ENCODE measurements around the gene KIF6. TPM values are rescaled to one million over a fixed set of nuclear protein-coding genes. Genes with fewer than 3 reads are reported as not detected.

The KIF6 gene
- total and polyA plus RNA-seq, 8 donors, result 0.19 to 1.0 (median 0.44) TPM

DNA sequence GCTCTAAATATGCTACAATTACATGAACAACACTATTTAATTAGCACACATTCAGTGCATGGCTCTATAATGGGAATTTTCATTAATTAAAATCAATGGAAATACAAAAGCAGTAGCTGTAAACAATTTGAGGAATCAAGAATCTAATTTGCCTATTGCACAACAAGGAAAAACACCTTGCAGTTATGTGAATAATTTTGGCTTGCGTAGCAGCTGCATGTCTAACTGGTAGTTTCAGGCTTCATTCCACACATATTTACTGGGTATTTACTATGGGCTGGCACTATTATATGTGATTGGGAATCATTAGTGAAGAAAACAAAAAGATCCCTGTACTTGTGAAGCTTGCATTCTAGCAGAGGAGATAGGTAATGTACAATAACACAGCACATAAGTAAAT lies 26.4 kb downstream of the KIF6 start:
- DNase-seq (no peak), FAIRE-seq (no peak), ATAC-seq (peak in 2 of 4 donors; percentile 56 to 72)
- H3K27me3 ChIP-seq, result no peaks in the 10 kb centered on the region
- no peaks in the 10 kb centered on the region for H3K9me3 ChIP-seq
- intact Hi-C loops (cut with DNase I), result no loop called here
- no peaks in the 10 kb centered on the region for H3K4me1 ChIP-seq
- no peak overlapping the region for H3K4me3 ChIP-seq
- H3K27ac ChIP-seq, result peak overlapping the region in 1 of 4 donors; percentile 14
- WGBS, 2 donors, result 60 to 78% methylated on average over 1 of the region's 1 CpG
- no peaks in the 10 kb centered on the region for H3K36me3 ChIP-seq
- TF ChIP-seq, protein P1, sequence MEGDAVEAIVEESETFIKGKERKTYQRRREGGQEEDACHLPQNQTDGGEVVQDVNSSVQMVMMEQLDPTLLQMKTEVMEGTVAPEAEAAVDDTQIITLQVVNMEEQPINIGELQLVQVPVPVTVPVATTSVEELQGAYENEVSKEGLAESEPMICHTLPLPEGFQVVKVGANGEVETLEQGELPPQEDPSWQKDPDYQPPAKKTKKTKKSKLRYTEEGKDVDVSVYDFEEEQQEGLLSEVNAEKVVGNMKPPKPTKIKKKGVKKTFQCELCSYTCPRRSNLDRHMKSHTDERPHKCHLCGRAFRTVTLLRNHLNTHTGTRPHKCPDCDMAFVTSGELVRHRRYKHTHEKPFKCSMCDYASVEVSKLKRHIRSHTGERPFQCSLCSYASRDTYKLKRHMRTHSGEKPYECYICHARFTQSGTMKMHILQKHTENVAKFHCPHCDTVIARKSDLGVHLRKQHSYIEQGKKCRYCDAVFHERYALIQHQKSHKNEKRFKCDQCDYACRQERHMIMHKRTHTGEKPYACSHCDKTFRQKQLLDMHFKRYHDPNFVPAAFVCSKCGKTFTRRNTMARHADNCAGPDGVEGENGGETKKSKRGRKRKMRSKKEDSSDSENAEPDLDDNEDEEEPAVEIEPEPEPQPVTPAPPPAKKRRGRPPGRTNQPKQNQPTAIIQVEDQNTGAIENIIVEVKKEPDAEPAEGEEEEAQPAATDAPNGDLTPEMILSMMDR (IDR thresholded peaks at IDR 0.05), result no peak

DNA sequence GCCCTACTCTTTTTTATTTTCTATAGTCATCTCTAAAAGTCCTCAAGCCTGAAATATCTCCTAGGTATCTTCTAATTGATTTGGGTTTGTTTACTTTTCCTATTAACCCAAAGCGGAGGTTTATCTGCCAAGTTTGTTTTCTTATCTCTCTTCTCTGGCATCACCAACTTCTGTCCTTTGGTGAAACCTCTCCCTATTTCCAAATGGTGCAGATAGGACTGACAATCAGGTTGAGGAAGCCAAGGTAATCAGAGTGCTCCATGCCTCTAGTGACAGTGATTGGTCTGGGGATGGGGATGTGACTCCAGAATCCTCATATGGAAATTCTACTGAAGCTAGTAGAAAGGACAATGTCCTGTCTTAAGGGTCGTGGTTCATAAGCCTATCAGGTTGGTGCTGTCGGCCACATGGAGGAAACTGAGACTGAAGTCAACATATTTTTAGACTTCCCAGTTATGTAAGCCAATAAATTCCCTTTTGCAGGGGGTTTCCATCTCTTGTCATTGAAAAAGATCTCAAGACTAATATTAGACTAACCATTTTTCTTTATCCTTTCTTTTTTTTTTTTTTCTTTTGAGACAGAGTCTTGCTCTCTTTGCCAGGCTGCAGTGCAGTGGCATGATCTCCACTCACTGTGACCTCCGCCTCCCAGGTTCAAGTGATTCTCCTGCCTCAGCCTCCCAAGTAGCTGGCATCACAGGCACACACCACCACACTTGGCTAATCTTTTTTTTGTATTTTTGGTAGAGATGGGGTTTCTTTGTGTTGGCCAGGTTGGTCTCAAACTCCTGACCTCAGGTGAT lies 28.0 kb downstream of the KIF6 start:
- intact Hi-C loops (cut with DNase I), result no loop called here
- Histone ChIP-seq H3K36me3 (no peaks in the 10 kb centered on the region), H3K27me3 (no peaks in the 10 kb centered on the region), H3K4me1 (no peaks in the 10 kb centered on the region), H3K9me3 (no peaks in the 10 kb centered on the region), H3K27ac (no peak overlapping the region), H3K4me3 (no peak overlapping the region)
- DNase-seq (no peak), FAIRE-seq (no peak), ATAC-seq (no peak)
- 61 to 66% methylated on average over 4 of the region's 4 CpGs for WGBS, 2 donors
- TF ChIP-seq, protein P1 (IDR thresholded peaks at IDR 0.05), result no peak

GRCh38 chr6:39695447-39695846 lies 29.8 kb downstream of the KIF6 start:
- H3K4me1 ChIP-seq, result no peaks in the 10 kb centered on the region
- no peak for ATAC-seq
- H3K27ac ChIP-seq, result no peak overlapping the region
- intact Hi-C loops (cut with DNase I), result no loop called here
- no peaks in the 10 kb centered on the region for H3K36me3 ChIP-seq
- DNase-seq, result no peak
- H3K9me3 ChIP-seq, result no peaks in the 10 kb centered on the region
- H3K4me3 ChIP-seq, result no peak overlapping the region
- TF ChIP-seq, protein P1 (IDR thresholded peaks at IDR 0.05), result no peak
- no peak for FAIRE-seq
- no peaks in the 10 kb centered on the region for H3K27me3 ChIP-seq

DNA sequence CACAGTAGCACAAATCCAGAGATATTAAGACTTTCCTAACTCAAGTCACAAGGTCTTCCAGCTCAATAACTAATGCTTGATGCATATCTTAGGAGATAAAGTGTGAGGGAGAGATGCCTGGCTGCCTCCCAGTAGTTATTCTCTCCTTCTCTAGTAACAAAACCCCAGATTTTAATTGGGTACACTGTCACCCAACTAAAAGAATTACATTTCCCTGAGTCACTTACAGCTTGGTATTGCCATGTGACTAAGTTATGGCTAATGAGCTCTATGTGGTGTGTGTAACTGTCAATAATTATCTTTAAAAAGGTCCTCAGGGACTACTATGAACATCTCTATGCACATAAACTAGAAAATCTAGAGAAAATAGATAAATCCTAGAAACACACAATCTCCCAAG lies 32.0 kb downstream of the KIF6 start:
- TF ChIP-seq, protein P1 (IDR thresholded peaks at IDR 0.05), result no peak
- H3K27me3 ChIP-seq, result no peaks in the 10 kb centered on the region
- H3K27ac ChIP-seq, result no peak overlapping the region
- no peaks in the 10 kb centered on the region for H3K36me3 ChIP-seq
- intact Hi-C loops (cut with DNase I), result no loop called here
- no peak for DNase-seq
- no peak overlapping the region for H3K4me3 ChIP-seq
- H3K4me1 ChIP-seq, result no peaks in the 10 kb centered on the region
- no peak for FAIRE-seq
- no peaks in the 10 kb centered on the region for H3K9me3 ChIP-seq
- no peak for ATAC-seq

DNA sequence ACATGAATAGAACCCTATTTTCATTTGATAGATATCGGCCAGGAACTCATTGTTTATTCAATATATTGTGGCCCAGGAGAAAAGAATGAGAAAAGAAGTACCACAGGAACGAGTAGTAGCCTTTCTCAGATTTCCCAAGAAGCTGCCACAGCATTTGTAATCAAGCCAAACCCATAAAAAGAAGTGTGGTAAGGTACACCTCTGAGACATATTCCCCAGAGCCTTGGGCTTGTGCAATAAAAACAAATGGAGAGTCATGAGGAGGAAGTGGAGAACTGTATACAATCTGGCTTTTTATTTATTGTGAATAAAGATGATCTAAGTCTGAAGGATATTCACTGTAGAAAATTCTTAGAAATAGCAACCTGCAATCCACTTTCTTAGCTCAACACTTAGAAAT lies 36.7 kb downstream of the KIF6 start:
- TF ChIP-seq, protein P1 (IDR thresholded peaks at IDR 0.05), result no peak
- intact Hi-C loops (cut with DNase I), result no loop called here
- no peak for DNase-seq
- Histone ChIP-seq H3K9me3 (no peaks in the 10 kb centered on the region), H3K36me3 (no peaks in the 10 kb centered on the region), H3K27me3 (no peaks in the 10 kb centered on the region), H3K4me1 (no peaks in the 10 kb centered on the region), H3K27ac (no peak overlapping the region), H3K4me3 (no peak overlapping the region)
- no peak for FAIRE-seq
- WGBS, 2 donors, result 73 to 77% methylated on average over 2 of the region's 2 CpGs
- ATAC-seq, result no peak
